Endothelial cell (in vitro differentiated cells): ENCODE measurements around the gene CERS5. TPM values are rescaled to one million over a fixed set of nuclear protein-coding genes. Genes with fewer than 3 reads are reported as not detected.

Source experiments
- DNase-seq: peaks from one replicate; pipeline ENCODE4 v3.0.0; 2021; ENCODE audit warnings: low spot score
- H3K27ac Mint-ChIP-seq: one replicate; pipeline ENCODE4 v1.8.0; 2021; ENCODE audit warnings: mixed read lengths, inconsistent platforms; ENCODE audit not compliant: unreplicated experiment
- H3K27me3 Mint-ChIP-seq: one replicate; pipeline ENCODE4 v1.8.0; 2021; ENCODE audit warnings: mild to moderate bottlenecking, moderate library complexity, mixed read lengths, inconsistent platforms; ENCODE audit not compliant: unreplicated experiment
- H3K36me3 Mint-ChIP-seq: one replicate; pipeline ENCODE4 v1.8.0; 2021; ENCODE audit warnings: mild to moderate bottlenecking, low read depth, mixed read lengths, inconsistent platforms; ENCODE audit not compliant: unreplicated experiment
- H3K4me1 Mint-ChIP-seq: one replicate; pipeline ENCODE4 v1.8.0; 2021; ENCODE audit warnings: mild to moderate bottlenecking, mixed read lengths, inconsistent platforms; ENCODE audit not compliant: unreplicated experiment
- H3K4me3 Mint-ChIP-seq: one replicate; pipeline ENCODE4 v1.8.0; 2021; ENCODE audit warnings: mild to moderate bottlenecking, mixed read lengths, inconsistent platforms; ENCODE audit not compliant: unreplicated experiment
- H3K9me3 Mint-ChIP-seq: one replicate; pipeline ENCODE4 v1.8.0; 2021; ENCODE audit warnings: mixed read lengths, inconsistent platforms; ENCODE audit not compliant: unreplicated experiment
- total RNA-seq: library from RNA; stranded (reverse); fragmentation: NEBNext Ultra II Directional; extraction: Animal tissue kit (Norgen Biotek cat#: 25700); gene quantifications from one replicate; pipeline ENCODE4 v1.2.1, GENCODE V29; 2021; ENCODE audit not compliant: unreplicated experiment
- TF ChIP-seq, protein P1 (sequence below): fragments of 200-600 bp; sonication (generic); IDR thresholded peaks from one replicate; pipeline ENCODE4 v1.5.0; 2021; ENCODE audit warnings: antibody characterized with exemption; ENCODE audit not compliant: unreplicated experiment

The CERS5 gene
- total RNA-seq, 1 donor from 2014 or later, result 61.7 TPM

- TF ChIP-seq, protein P1, sequence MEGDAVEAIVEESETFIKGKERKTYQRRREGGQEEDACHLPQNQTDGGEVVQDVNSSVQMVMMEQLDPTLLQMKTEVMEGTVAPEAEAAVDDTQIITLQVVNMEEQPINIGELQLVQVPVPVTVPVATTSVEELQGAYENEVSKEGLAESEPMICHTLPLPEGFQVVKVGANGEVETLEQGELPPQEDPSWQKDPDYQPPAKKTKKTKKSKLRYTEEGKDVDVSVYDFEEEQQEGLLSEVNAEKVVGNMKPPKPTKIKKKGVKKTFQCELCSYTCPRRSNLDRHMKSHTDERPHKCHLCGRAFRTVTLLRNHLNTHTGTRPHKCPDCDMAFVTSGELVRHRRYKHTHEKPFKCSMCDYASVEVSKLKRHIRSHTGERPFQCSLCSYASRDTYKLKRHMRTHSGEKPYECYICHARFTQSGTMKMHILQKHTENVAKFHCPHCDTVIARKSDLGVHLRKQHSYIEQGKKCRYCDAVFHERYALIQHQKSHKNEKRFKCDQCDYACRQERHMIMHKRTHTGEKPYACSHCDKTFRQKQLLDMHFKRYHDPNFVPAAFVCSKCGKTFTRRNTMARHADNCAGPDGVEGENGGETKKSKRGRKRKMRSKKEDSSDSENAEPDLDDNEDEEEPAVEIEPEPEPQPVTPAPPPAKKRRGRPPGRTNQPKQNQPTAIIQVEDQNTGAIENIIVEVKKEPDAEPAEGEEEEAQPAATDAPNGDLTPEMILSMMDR, result no peak
- H3K36me3 Mint-ChIP-seq, result peaks cover 4% of the 10 kb centered on the region
- H3K4me1 Mint-ChIP-seq, result no peaks in the 10 kb centered on the region
- no peak overlapping the region for H3K27ac Mint-ChIP-seq
- no peaks in the 10 kb centered on the region for H3K27me3 Mint-ChIP-seq
- no peak for DNase-seq
- H3K9me3 Mint-ChIP-seq, result no peaks in the 10 kb centered on the region
- H3K4me3 Mint-ChIP-seq, result no peak overlapping the region
Observed at GRCh38 chr12:50201987-50202521, 34.9 kb upstream of the CERS5 start.

- DNase-seq, result no peak
- Mint-ChIP-seq H3K9me3 (no peaks in the 10 kb centered on the region), H3K4me1 (no peaks in the 10 kb centered on the region), H3K36me3 (peaks cover 4% of the 10 kb centered on the region), H3K27me3 (no peaks in the 10 kb centered on the region), H3K27ac (no peak overlapping the region), H3K4me3 (no peak overlapping the region)
- TF ChIP-seq, protein P1, result no peak
Observed at GRCh38 chr12:50200552-50201273, 33.5 kb upstream of the CERS5 start.

GRCh38 chr12:50198829-50199228, 31.7 kb upstream of the CERS5 start:
- no peaks in the 10 kb centered on the region for H3K9me3 Mint-ChIP-seq
- peaks cover 1% of the 10 kb centered on the region for H3K27me3 Mint-ChIP-seq
- no peaks in the 10 kb centered on the region for H3K4me1 Mint-ChIP-seq
- no peak overlapping the region for H3K27ac Mint-ChIP-seq
- no peak overlapping the region for H3K4me3 Mint-ChIP-seq
- H3K36me3 Mint-ChIP-seq, result peaks cover 4% of the 10 kb centered on the region
- DNase-seq, result no peak
- TF ChIP-seq, protein P1, result no peak

GRCh38 chr12:50197297-50197727, 30.1 kb upstream of the CERS5 start:
- Mint-ChIP-seq H3K4me3 (no peak overlapping the region), H3K36me3 (peaks cover 4% of the 10 kb centered on the region), H3K9me3 (no peaks in the 10 kb centered on the region), H3K27me3 (peaks cover 1% of the 10 kb centered on the region), H3K4me1 (no peaks in the 10 kb centered on the region), H3K27ac (no peak overlapping the region)
- TF ChIP-seq, protein P1, result no peak
- DNase-seq, result no peak

DNA sequence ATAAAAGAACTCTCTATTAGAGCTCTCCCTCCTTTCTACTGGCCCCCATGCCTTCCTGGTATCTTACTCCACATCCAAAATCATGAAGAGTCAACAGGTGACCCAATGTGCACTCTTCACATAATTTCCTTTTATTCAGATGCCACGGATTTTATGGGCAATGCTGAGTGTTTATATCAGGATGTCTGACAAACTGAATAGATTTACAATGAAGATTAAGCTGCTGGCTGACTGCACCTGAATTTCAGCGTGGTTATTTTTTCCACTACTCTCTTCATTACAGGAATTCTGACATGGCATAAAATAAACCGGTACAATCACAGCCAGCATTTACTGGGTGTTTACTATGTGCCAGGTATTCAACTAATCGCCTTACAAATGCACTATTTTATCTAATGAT, 29.4 kb upstream of the CERS5 start:
- Mint-ChIP-seq H3K4me1 (no peaks in the 10 kb centered on the region), H3K4me3 (no peak overlapping the region), H3K9me3 (no peaks in the 10 kb centered on the region), H3K36me3 (peaks cover 4% of the 10 kb centered on the region), H3K27ac (no peak overlapping the region), H3K27me3 (peaks cover 1% of the 10 kb centered on the region)
- DNase-seq, result no peak
- TF ChIP-seq, protein P1, result no peak
